22Rv1 (cell line): ENCODE data around the gene TPCN2.

Source experiments
- ZFX ChIP-seq: fragments of 450-650 bp; IDR thresholded peaks from 2 replicates; pipeline ENCODE4 v1.6.1; 2017; ENCODE audit warnings: antibody characterized with exemption, borderline replicate concordance
- TF ChIP-seq, protein P1 (sequence below): fragments of 450-650 bp; IDR thresholded peaks from 2 replicates; pipeline ENCODE4 v1.5.1; 2017; ENCODE audit warnings: mild to moderate bottlenecking

DNA sequence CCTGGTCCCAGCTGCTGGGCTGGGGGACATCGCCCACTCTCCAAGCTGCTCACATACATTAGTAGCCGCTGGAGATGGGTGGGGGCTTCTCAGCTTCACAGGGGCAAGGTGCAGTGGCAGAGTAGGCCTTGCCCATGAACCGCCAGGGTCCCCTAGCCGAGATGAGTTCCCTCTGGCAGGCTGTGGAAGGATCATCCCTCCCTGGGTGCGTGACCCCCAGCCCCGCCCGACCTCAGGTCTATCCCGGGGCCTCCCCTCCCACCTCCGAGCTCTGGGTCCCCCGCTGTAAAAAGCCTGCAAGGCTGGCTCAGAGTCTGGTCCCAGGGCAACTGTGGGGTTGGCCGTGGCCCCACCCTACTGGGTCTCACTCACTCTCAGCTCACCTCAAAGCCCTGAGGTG lies 15.3 kb upstream of the TPCN2 start:
- TF ChIP-seq, protein P1, sequence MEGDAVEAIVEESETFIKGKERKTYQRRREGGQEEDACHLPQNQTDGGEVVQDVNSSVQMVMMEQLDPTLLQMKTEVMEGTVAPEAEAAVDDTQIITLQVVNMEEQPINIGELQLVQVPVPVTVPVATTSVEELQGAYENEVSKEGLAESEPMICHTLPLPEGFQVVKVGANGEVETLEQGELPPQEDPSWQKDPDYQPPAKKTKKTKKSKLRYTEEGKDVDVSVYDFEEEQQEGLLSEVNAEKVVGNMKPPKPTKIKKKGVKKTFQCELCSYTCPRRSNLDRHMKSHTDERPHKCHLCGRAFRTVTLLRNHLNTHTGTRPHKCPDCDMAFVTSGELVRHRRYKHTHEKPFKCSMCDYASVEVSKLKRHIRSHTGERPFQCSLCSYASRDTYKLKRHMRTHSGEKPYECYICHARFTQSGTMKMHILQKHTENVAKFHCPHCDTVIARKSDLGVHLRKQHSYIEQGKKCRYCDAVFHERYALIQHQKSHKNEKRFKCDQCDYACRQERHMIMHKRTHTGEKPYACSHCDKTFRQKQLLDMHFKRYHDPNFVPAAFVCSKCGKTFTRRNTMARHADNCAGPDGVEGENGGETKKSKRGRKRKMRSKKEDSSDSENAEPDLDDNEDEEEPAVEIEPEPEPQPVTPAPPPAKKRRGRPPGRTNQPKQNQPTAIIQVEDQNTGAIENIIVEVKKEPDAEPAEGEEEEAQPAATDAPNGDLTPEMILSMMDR, result no peak
- no peak for TF ChIP-seq ZFX
